HEK293T (cell line): ENCODE data around the gene ONECUT1.

ENCODE experiments used
- ARNT ChIP-seq: fragments of 450-650 bp; IDR thresholded peaks from 2 replicates; pipeline ENCODE4 v1.6.1; 2017; ENCODE audit warnings: mild to moderate bottlenecking
- SP1 ChIP-seq: fragments of 450-650 bp; IDR thresholded peaks from 2 replicates; pipeline ENCODE4 v1.6.1; 2017
- ZNF384 ChIP-seq: fragments of 450-650 bp; IDR thresholded peaks from 2 replicates; pipeline ENCODE4 v1.6.1; 2016

DNA sequence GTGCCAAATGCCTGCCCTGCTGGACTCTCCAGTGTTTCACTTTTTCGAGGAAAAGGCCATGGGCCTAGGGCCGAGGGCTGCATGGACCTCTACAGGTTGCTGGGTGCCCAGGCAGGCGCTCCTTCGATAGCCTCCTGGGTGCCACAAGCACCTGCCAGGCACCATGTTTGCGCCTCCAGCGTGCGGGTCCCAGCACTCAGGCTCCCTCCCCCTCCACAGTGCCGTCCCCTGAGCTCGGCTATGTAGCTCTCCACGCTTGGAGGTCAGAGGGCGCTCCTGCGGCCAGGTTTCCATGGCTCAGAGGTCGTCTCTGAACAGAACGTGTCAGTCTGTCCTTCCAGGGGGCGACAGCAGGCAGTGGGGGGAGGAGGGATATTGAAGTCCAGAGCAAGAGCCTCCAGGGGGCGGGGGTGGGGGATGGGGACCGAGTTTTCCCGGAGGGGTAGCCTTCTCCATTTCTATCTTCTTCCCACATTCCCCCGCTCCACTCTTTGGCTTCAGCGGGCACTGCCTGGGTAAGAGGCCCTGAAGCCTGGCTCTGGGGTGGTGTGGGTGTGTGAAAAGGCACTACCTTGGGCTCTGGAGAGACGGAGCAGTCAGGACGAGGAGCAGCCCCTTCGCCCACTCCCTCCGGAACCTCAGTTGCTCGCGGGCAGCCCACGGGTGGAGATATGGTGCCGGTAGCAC, 3.6 kb downstream of the ONECUT1 start:
- no peak for TF ChIP-seq SP1
- TF ChIP-seq ZNF384: no peak
- TF ChIP-seq ARNT: no peak
